ENCODE measurements around the gene RPS6KA2. TPM values are rescaled to one million over a fixed set of nuclear protein-coding genes. Genes with fewer than 3 reads are reported as not detected.

Gene RPS6KA2
- total RNA-seq, 1 experiment from 2014 or later = 12.3 TPM

DNA sequence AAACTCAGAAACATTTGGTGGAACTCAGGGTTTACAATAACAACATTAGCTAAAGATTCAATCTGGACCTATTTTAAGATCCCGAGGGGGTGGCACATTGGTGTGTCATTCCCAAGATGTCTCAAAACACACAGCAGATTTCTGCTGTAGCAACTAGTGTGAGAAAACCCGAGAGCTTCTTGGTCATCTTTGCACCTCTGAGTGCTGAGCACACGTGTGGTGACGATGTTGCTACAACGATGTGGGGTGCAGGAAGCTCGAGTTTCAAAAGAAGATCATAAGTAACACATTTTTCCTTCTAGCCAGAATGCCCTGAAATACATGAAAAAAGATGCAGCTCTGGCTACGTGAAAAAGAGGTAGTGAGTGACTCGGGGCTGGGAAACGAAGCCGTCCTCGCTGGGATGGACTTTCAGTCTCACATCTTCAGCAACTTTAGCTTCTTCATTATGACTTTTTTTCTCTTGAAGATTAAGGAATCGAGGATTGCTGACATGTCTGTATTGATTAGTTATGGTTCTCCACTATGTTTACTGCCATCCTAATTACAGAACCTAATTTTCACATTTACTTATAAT lies 42.1 kb downstream of the RPS6KA2 start:
- WGBS (ENCODE audit: extremely low coverage, insufficient read length, low lambda C conversion rate) = no CpG with 5 or more reads among the region's 12 CpGs
- H2AK5ac ChIP-seq (ENCODE audit: insufficient read length, low read length) = no peak overlapping the region
- no peaks in the 10 kb centered on the region for H3K79me2 ChIP-seq (ENCODE audit: insufficient read depth, low read length)

More for the DNA sequence above, 42.1 kb downstream of the RPS6KA2 start:
- Mint-ChIP-seq H3K4me3 (no peak overlapping the region), H3K36me3 (ENCODE audit: insufficient read depth in 1 of 3, low read depth in 3 of 3) (no peaks in the 10 kb centered on the region), H3K27me3 (ENCODE audit: low read depth) (no peaks in the 10 kb centered on the region), H3K27ac (no peak overlapping the region; a peak in 1 of 7 replicates), H3K4me1 (peaks cover 23 to 28% of the 10 kb centered on the region in 2 experiments), H3K9me3 (no peaks in the 10 kb centered on the region)
- Histone ChIP-seq H4K5ac (ENCODE audit: insufficient read length, low read depth, low read length) (no peak overlapping the region), H4K20me1 (ENCODE audit: control insufficient read depth, insufficient read depth, insufficient read length) (no peaks in the 10 kb centered on the region), H3K9me3 (ENCODE audit: control insufficient read depth, low read depth, low read length) (no peaks in the 10 kb centered on the region), H2BK120ac (ENCODE audit: low read depth, low read length, poor library complexity, severe bottlenecking) (no peak overlapping the region), H3K4me1 (ENCODE audit: insufficient read depth, low read length) (peaks cover 3% of the 10 kb centered on the region; the same call in 1 of the 2 replicates), H2AFZ (ENCODE audit: low read length) (no peak overlapping the region), H4K91ac (ENCODE audit: insufficient read length, low read depth, low read length) (no peak overlapping the region), H2BK5ac (ENCODE audit: insufficient read length, low read length) (no peak overlapping the region), H3K23ac (ENCODE audit: insufficient read length, low read depth, low read length) (no peak overlapping the region), H3K9ac (ENCODE audit: extremely low read depth, insufficient read length, low read length) (no peak overlapping the region), H3K79me1 (ENCODE audit: insufficient read depth, low read depth, low read length, poor library complexity, severe bottlenecking) (peaks cover 2% of the 10 kb centered on the region), H3K4ac (ENCODE audit: low read depth, low read length) (no peak overlapping the region), H2BK15ac (ENCODE audit: low read depth, low read length) (no peak overlapping the region), H3K4me2 (ENCODE audit: insufficient read depth, insufficient read length, low read length) (no peak overlapping the region), H3K27me3 (ENCODE audit: insufficient read depth, low read length) (no peaks in the 10 kb centered on the region), H4K8ac (replicated peaks; ENCODE audit: insufficient read length, low read depth, low read length) (no peak overlapping the region), H2BK12ac (ENCODE audit: insufficient read length, low read depth, low read length) (no peak overlapping the region), H2BK20ac (ENCODE audit: low read depth, low read length, poor library complexity, severe bottlenecking) (no peak overlapping the region), H3K18ac (ENCODE audit: insufficient read length, low read depth, low read length) (no peak overlapping the region), H3T11ph (ENCODE audit: low read length) (no peak overlapping the region), H3K56ac (ENCODE audit: insufficient read length, low read depth, low read length) (no peak overlapping the region), H3K14ac (ENCODE audit: insufficient read depth, low read length) (no peak overlapping the region), H3K27ac (ENCODE audit: insufficient read length, low read depth, low read length) (no peak overlapping the region), H3K23me2 (ENCODE audit: insufficient read length, low read depth, low read length, poor library complexity, severe bottlenecking) (no peaks in the 10 kb centered on the region)
- no peak for DNase-seq
- TF ChIP-seq, protein P1, sequence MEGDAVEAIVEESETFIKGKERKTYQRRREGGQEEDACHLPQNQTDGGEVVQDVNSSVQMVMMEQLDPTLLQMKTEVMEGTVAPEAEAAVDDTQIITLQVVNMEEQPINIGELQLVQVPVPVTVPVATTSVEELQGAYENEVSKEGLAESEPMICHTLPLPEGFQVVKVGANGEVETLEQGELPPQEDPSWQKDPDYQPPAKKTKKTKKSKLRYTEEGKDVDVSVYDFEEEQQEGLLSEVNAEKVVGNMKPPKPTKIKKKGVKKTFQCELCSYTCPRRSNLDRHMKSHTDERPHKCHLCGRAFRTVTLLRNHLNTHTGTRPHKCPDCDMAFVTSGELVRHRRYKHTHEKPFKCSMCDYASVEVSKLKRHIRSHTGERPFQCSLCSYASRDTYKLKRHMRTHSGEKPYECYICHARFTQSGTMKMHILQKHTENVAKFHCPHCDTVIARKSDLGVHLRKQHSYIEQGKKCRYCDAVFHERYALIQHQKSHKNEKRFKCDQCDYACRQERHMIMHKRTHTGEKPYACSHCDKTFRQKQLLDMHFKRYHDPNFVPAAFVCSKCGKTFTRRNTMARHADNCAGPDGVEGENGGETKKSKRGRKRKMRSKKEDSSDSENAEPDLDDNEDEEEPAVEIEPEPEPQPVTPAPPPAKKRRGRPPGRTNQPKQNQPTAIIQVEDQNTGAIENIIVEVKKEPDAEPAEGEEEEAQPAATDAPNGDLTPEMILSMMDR (conservative IDR thresholded peaks at IDR 0.05) = no peak
